H54 (cell line): ENCODE data around the gene TMEM161A.

Experiments
- DNase-seq: peaks from one replicate; pipeline ENCODE4 v3.0.0; 2011; ENCODE audit warnings: low spot score, mixed read lengths; ENCODE audit not compliant: insufficient read length
- FAIRE-seq: peaks from 3 replicates; lab custom pipeline; 2011; peaks lifted over from hg19 to GRCh38; lab: Jason Lieb, UNC
- POLR2A ChIP-seq: IDR thresholded peaks from 2 replicates; pipeline ENCODE4 v1.6.1; 2011; ENCODE audit warnings: low read depth, mild to moderate bottlenecking, low read length

TMEM161A gene

DNA sequence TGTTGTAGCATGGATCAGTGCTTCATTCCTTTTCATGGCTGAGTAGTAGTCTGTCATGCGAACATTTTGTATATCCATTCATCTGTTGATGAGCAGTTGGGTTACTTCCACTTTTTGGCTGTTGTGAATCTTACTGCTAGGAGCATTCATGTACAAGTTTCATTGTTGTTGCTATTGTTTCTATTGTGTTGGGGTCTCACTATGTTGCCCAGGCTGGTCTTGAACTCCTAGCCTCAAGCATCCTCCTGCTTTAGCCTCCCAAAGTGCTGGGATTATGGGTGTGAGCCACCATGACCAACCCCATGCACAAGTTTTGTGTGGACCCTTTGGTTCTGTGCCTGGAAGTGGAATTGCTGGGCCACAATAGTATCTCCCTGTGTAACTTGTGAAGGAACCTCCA, 58.7 kb downstream of the TMEM161A start:
- no peak for DNase-seq
- no peak for FAIRE-seq

GRCh38 chr19:19078801-19079200, 59.5 kb downstream of the TMEM161A start:
- FAIRE-seq: no peak
- DNase-seq: no peak
- TF ChIP-seq POLR2A: no peak

More for the DNA sequence above, 58.7 kb downstream of the TMEM161A start:
- TF ChIP-seq POLR2A: no peak

- no peak for FAIRE-seq
- no peak for DNase-seq
- no peak for TF ChIP-seq POLR2A
These were observed 61.2 kb downstream of the TMEM161A start for GRCh38 chr19:19077103-19077502.

DNA sequence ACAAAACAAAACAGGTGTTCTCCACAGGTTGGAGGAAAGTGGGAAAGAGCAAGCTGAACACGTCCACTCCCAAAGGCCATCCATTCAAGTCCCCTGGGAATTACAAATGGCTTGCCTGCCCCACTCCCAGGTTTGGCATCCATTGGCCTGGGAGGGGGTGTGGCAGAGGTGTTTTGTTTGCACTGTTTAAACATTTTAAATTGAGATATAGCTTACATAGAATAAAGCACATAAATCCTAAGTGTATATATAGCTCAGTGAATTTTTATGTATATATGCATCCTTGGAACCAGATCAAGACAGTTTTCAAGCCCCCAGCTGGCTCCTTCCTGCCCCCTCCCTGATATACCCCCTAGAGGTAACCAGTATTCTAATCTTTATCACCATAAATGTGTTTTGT, 61.8 kb downstream of the TMEM161A start:
- no peak for TF ChIP-seq POLR2A
- DNase-seq (no peak), FAIRE-seq (no peak)

DNA sequence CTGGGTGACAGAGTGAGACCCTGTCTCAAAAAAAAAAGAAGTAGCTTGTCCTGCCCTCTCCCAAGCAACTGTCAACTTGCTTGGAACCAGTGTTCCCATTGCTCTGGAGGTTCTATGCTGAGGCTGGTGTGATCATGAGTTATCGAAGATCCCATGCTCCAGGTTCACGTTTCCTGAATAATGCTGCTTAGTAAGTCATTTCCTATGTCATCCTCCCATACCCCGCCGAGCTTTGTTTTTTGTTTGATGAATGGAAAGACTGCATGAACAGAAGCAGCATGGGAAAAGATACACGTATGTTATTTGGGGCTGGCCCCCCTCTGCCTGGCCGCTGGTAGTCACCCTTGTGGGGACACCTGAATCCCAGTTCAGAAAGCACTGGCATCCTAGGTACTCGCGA, 63.2 kb downstream of the TMEM161A start:
- DNase-seq: no peak
- FAIRE-seq: no peak
- TF ChIP-seq POLR2A: no peak

DNA sequence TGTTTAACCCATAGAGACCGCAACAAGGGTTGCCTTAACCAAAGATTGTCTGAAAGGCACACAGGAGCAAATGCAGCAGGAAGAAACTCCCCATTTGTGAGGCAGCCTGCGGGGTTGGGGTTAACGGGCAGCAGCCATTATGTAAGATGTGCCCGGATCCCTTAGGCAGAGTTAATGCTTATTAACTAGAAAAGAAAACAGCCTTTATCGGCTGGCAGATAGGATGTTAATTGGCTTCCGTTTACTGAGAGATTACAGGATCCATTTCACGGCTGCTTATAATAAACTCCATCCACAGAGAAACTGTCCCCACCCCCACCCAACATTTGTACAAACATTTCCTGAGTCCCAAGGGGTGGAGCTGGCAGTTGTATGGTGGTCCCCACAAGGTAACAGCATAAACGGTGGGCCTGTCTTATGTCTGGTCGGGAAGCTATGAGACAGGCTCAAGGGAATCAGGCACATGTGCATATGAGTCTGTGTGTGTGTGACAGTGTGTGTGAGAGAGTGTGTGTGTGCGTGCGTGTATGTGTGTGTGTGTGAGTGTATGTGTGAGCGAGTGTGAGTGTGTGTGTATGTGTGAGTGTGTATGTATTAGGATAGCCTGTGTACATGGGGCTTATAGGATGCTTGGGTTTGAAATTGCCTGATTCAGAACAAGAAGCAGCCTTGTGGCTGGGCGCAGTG, 63.9 kb downstream of the TMEM161A start:
- DNase-seq: no peak
- TF ChIP-seq POLR2A: no peak
- FAIRE-seq: no peak

DNA sequence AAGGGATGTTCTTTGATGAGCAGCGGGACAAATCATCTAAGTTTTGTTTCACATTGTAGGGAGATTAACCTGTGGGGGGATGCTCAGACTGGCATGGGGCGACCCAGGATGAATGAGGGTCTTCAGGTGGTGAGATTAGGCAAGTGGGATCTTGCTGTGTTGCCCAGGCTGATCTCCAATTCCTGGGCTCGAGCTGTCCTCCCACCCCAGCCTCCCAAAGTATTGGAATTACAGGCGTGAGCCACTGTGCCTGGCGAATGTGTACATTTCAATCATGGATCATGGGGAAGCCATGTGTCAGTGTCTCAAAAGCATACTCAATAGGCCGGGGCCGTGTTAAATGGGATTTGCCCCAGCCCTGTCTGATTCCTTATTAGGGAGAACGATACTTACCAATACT, 66.4 kb downstream of the TMEM161A start:
- FAIRE-seq: no peak
- no peak for TF ChIP-seq POLR2A
- DNase-seq: no peak
